Measurements from ENCODE around the gene RFC2. TPM values are rescaled to one million over a fixed set of nuclear protein-coding genes. Genes with fewer than 3 reads are reported as not detected.

RFC2 gene
- total and polyA plus RNA-seq, 7 experiments from 2014 or later: 12.0 to 51.7 (median 19.3) TPM

- H3K36me3 Mint-ChIP-seq: no peaks in the 10 kb centered on the region
- H3K4me3 ChIP-seq (ENCODE audit: low read length): no peak overlapping the region
- ChIA-PET CTCF (no interaction called here), POLR2A (no interaction called here)
- H3K4me1 Mint-ChIP-seq: peaks cover 0 to 12% (median 4%) of the 10 kb centered on the region in 7 donors
- peak overlapping the region in 3 of 9 donors; percentile 43 to 75 (median 56) for H3K27ac Mint-ChIP-seq
- no peak overlapping the region for H3K27ac ChIP-seq (ENCODE audit: low read depth, low read length)
- no peaks in the 10 kb centered on the region for H3K9me3 Mint-ChIP-seq
- H3K4me1 ChIP-seq (ENCODE audit: control insufficient read depth in 2 of 2, insufficient read depth in 2 of 2, low read length in 2 of 2): no peaks in the 10 kb centered on the region
- H3K27me3 Mint-ChIP-seq: peaks cover 0 to 17% (median 4%) of the 10 kb centered on the region in 5 donors
- ATAC-seq: no peak
- H3K36me3 ChIP-seq (ENCODE audit: control insufficient read depth in 2 of 3, insufficient read depth in 3 of 3, low read length in 3 of 3): no peaks in the 10 kb centered on the region
- intact Hi-C loops (cut with micrococcal nuclease): no loop called here
- H3K27me3 ChIP-seq (ENCODE audit: control insufficient read depth in 2 of 2, insufficient read depth in 2 of 2, low read length in 2 of 2): no peaks in the 10 kb centered on the region
- DNase-seq: no peak
- H3K4me3 Mint-ChIP-seq: peak overlapping the region in 5 of 10 donors; percentile 6 to 53 (median 13)
- H3K9me3 ChIP-seq (ENCODE audit: control insufficient read depth in 2 of 3, low read length in 3 of 3): no peaks in the 10 kb centered on the region
These were observed 17.5 kb upstream of the RFC2 start for GRCh38 chr7:74271742-74272141.

DNA sequence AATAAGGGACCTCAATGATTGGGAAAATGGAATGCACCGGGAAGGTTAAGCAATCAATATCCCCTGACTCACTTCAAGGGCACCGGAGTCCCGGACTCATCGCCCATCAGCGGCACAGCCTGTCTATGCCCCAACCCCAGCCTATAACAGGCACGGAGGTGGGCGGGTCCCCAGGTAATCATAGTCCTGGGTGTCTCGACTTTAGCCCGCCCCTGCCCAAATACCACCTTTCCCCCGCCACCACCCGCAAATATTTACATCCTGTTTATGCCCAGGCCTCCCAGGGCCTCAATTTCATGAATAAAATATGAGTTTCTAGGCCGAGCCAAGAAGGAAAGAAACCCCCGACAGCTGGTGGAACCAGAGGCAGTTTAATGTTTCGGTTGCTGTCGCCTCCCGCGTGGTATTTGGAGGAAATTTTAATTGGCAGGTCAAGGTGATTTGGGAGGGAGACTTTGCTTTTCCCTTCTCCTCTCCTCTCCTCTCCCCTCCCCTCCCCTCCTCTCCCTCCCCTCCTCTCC, 15.6 kb upstream of the RFC2 start:
- Histone ChIP-seq H3K9me3 (ENCODE audit: control insufficient read depth in 2 of 3, low read length in 3 of 3) (no peaks in the 10 kb centered on the region), H3K4me1 (ENCODE audit: control insufficient read depth in 2 of 2, insufficient read depth in 2 of 2, low read length in 2 of 2) (no peaks in the 10 kb centered on the region), H3K27ac (ENCODE audit: low read depth, low read length) (no peak overlapping the region), H3K36me3 (ENCODE audit: control insufficient read depth in 2 of 3, insufficient read depth in 3 of 3, low read length in 3 of 3) (no peaks in the 10 kb centered on the region), H3K4me3 (ENCODE audit: low read length) (peak overlapping the region; percentile 58), H3K27me3 (ENCODE audit: control insufficient read depth in 2 of 2, insufficient read depth in 2 of 2, low read length in 2 of 2) (no peaks in the 10 kb centered on the region)
- intact Hi-C loops (cut with micrococcal nuclease): loop anchor here (1.0 to 2.0 kb wide), 3 partner anchors 15 to 19 kb away; partner anchors contain the start of genes CLIP2 (in 2 of the 2) and RFC2 (in 2 of the 2)
- Mint-ChIP-seq H3K27me3 (peaks cover 0 to 23% (median 4%) of the 10 kb centered on the region in 5 donors), H3K36me3 (no peaks in the 10 kb centered on the region), H3K27ac (peak overlapping the region in 3 of 9 donors; percentile 33 to 70 (median 51)), H3K9me3 (no peaks in the 10 kb centered on the region), H3K4me3 (peak overlapping the region; percentile 73 to 94 (median 88)), H3K4me1 (peaks cover 0 to 14% (median 4%) of the 10 kb centered on the region in 7 donors)
- CTCF ChIA-PET: no interaction called here
- DNase-seq: peak in 8 of 9 donors; percentile 36 to 68 (median 58)
- peak; percentile 85 for ATAC-seq
- POLR2A ChIA-PET: interaction anchor here (1.3 to 2.8 kb wide), 2 partner anchors 17 to 19 kb away, joined by 4 to 14 read pairs; partner anchors contain the start of gene CLIP2

GRCh38 chr7:74267756-74268565, 13.8 kb upstream of the RFC2 start:
- ATAC-seq (no peak), DNase-seq (no peak)
- H3K27me3 Mint-ChIP-seq: peaks cover 0 to 23% (median 4%) of the 10 kb centered on the region in 5 donors
- no peak overlapping the region for H3K27ac ChIP-seq (ENCODE audit: low read depth, low read length)
- H3K9me3 Mint-ChIP-seq: no peaks in the 10 kb centered on the region
- ChIA-PET CTCF (interaction anchor here (0.6 kb wide), 1 partner anchor 1768 kb away, joined by 5 read pairs; no protein-coding TSS in a partner anchor), POLR2A (interaction anchor here (1.1 kb wide), 1 partner anchor 13 kb away, joined by 3 read pairs; the partner anchor contains the start of gene RFC2)
- peaks cover 0 to 14% (median 4%) of the 10 kb centered on the region in 7 donors for H3K4me1 Mint-ChIP-seq
- intact Hi-C loops (cut with micrococcal nuclease): loop anchor here in 1 of 2 donors (2.0 kb wide), 1 partner anchor 13 kb away; the partner anchor contains the start of gene RFC2
- H3K4me3 ChIP-seq (ENCODE audit: low read length): no peak overlapping the region
- no peaks in the 10 kb centered on the region for H3K9me3 ChIP-seq (ENCODE audit: control insufficient read depth in 2 of 3, low read length in 3 of 3)
- peak overlapping the region in 3 of 10 donors; percentile 20 to 73 (median 41) for H3K4me3 Mint-ChIP-seq
- H3K27me3 ChIP-seq (ENCODE audit: control insufficient read depth in 2 of 2, insufficient read depth in 2 of 2, low read length in 2 of 2): no peaks in the 10 kb centered on the region
- H3K36me3 Mint-ChIP-seq: no peaks in the 10 kb centered on the region
- H3K36me3 ChIP-seq (ENCODE audit: control insufficient read depth in 2 of 3, insufficient read depth in 3 of 3, low read length in 3 of 3): no peaks in the 10 kb centered on the region
- H3K27ac Mint-ChIP-seq: no peak overlapping the region
- H3K4me1 ChIP-seq (ENCODE audit: control insufficient read depth in 2 of 2, insufficient read depth in 2 of 2, low read length in 2 of 2): no peaks in the 10 kb centered on the region

DNA sequence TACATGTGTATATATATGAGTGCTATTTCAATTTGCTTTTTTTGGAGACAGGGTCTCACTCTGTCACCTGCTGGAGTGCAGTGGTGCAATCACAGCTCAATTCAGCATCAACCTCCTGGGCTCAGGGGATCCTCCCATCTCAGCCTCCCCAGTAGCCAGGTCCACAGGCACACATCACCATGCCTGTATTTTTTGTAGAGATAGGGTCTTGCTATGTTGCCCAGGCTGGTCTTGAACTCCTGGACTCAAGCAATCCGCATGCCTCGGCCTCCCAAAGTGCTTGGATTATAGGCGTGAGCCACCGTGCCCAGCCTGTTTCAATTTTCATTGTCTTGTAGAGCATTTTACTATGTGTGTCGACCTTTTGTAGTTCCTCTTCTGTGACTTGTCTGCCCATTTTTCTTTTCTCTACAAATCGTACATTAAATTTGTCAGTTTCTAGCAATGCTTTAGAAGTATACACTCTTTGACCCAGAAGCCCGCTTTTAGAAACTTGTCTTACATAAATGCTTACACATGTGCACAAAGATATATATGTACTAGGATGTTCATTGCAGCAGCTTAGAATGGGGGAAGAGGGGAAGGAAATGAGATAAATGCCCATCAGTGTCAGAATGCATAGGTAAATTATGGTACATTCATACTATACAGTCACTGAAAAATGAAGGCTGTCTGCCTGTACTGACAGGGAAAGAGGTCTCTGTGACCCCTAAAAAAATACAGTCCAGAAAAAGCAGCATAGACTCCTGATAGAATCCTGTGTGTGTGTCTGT, 12.2 kb upstream of the RFC2 start:
- H3K9me3 ChIP-seq (ENCODE audit: control insufficient read depth in 2 of 3, low read length in 3 of 3): no peaks in the 10 kb centered on the region
- ChIA-PET POLR2A (no interaction called here), CTCF (no interaction called here)
- no peak overlapping the region for H3K4me3 ChIP-seq (ENCODE audit: low read length)
- H3K27me3 ChIP-seq (ENCODE audit: control insufficient read depth in 2 of 2, insufficient read depth in 2 of 2, low read length in 2 of 2): no peaks in the 10 kb centered on the region
- H3K4me1 ChIP-seq (ENCODE audit: control insufficient read depth in 2 of 2, insufficient read depth in 2 of 2, low read length in 2 of 2): no peaks in the 10 kb centered on the region
- Mint-ChIP-seq H3K4me1 (peaks cover 0 to 5% (median 0%) of the 10 kb centered on the region in 7 donors), H3K27me3 (peaks cover 0 to 21% (median 4%) of the 10 kb centered on the region in 5 donors), H3K9me3 (no peaks in the 10 kb centered on the region), H3K36me3 (no peaks in the 10 kb centered on the region), H3K27ac (no peak overlapping the region), H3K4me3 (no peak overlapping the region)
- H3K27ac ChIP-seq (ENCODE audit: low read depth, low read length): no peak overlapping the region
- intact Hi-C loops (cut with micrococcal nuclease): no loop called here
- no peak for ATAC-seq
- DNase-seq: no peak
- no peaks in the 10 kb centered on the region for H3K36me3 ChIP-seq (ENCODE audit: control insufficient read depth in 2 of 3, insufficient read depth in 3 of 3, low read length in 3 of 3)

DNA sequence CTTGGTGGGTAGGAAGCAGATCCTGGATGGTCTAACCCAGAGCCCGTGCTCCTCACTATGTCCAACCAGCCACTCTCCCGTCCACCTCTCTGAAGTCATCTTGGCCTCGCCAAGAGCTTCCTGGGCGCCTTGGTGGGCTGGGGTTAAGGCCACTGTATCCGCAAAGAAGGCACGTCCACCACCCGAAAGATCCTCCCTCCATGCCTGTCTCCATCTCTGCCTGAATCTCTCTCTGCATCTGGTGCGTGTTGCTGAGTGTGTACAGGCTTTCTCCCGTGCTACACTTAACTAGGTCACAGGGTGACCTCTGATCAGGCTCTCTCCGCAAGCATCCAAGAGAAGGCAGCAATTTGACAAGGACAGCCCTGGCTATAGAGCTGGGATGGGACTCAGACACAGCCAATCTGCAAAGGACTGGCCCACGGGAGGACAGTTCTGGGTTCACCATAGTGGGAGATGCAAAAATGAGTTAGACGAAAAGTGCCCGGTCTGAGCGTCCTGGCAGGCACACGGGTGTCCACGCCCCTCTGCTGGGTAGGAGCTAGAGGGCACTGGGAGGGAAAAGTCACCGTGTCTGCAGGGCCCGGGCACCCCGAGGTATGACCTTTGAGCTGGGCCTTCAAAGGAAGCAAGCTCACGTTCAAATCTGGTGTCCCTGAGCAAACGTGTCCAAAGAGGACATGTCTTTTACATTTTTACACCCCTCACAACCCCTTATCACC, 9.4 kb upstream of the RFC2 start:
- H3K27me3 Mint-ChIP-seq: peaks cover 0 to 16% (median 4%) of the 10 kb centered on the region in 5 donors
- Histone ChIP-seq H3K36me3 (ENCODE audit: control insufficient read depth in 2 of 3, insufficient read depth in 3 of 3, low read length in 3 of 3) (no peaks in the 10 kb centered on the region), H3K27me3 (ENCODE audit: control insufficient read depth in 2 of 2, insufficient read depth in 2 of 2, low read length in 2 of 2) (no peaks in the 10 kb centered on the region), H3K4me1 (ENCODE audit: control insufficient read depth in 2 of 2, insufficient read depth in 2 of 2, low read length in 2 of 2) (no peaks in the 10 kb centered on the region), H3K27ac (ENCODE audit: low read depth, low read length) (no peak overlapping the region), H3K9me3 (ENCODE audit: control insufficient read depth in 2 of 3, low read length in 3 of 3) (no peaks in the 10 kb centered on the region), H3K4me3 (ENCODE audit: low read length) (no peak overlapping the region)
- POLR2A ChIA-PET: no interaction called here
- H3K4me1 Mint-ChIP-seq: peaks cover 0 to 2% (median 0%) of the 10 kb centered on the region in 7 donors
- intact Hi-C loops (cut with micrococcal nuclease): no loop called here
- no peak for ATAC-seq
- DNase-seq: no peak
- H3K36me3 Mint-ChIP-seq: no peaks in the 10 kb centered on the region
- no peak overlapping the region for H3K4me3 Mint-ChIP-seq
- H3K27ac Mint-ChIP-seq: no peak overlapping the region
- no peaks in the 10 kb centered on the region for H3K9me3 Mint-ChIP-seq
- CTCF ChIA-PET: interaction anchor here (1.4 kb wide), 1 partner anchor 25 kb away, joined by 9 read pairs; no protein-coding TSS in a partner anchor
